Hypothalamus (tissue), 51 donors: ENCODE results near the gene DKC1.
A peak's percentile ranks its signal among the peaks of the same experiment; 100 is the strongest.

Experiments used
- DNase-seq, 51 donors: peaks; one replicate each; lab custom pipeline; 2025; lab: John Stamatoyannopoulos, UW

The DKC1 gene

DNA sequence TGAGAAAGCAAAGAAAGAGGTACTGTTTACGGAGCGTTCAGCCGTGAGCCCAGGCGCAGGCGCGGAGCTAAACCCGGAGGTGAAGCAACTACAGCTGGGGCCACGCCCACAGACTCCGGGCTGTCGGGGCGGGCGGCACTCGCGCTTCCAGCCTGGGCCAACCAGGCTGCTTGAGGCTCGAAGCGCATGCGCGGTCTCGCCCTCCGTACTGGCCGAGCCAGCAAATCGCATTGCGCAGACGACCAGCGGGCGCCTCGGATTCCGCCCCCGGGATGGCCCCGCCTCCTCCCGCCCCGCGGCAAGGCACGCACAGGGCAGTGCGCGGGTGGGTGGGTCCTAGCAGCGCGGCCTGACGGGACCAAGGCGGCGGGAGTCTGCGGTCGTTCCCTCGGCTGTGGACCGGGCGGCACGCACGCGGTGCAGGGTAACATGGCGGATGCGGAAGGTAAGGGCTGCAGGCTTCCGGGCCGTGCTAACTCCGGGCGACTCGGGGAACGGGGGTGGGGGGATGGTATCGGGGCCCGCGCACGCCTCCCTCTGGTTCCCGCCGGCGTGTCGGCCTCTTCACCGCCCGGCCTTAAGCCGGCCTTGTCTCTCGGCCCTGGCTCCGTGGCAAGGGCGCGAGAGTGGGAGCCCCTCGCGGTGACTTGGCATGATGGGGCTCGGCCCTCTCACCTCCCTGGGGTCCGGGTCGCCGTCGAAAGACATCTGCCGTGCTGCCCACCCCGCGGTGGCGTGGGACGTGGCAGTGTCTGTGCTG is at the start of gene DKC1:
TSS of gene DKC1 (plus strand) at position 328 of the 760 bp plus-strand sequence. CDS start at position 430, 102 bp downstream.
- peak; percentile 13 to 94 (median 88) for DNase-seq

DNA sequence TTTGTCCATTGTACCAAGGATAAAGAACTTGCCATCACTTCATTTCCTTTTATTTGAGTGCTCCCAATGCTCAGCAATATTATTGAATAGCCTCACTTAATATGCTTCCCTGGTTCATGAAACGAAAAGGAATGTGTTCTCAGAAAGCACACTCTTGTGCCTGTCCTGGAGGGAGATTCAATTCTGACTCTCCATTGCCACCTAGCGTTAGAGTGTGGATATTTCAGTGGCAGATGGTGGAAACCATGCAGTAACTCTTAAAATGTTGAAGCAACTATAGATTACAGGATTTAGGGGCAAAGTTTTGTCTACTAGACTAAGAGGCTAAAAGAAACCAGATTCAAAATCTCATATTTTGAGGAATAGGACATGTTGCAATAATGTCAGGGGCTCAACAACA is 47.7 kb upstream of the DKC1 start:
- peak in 15 of 51 donors; percentile 1 to 32 (median 17) for DNase-seq

DNA sequence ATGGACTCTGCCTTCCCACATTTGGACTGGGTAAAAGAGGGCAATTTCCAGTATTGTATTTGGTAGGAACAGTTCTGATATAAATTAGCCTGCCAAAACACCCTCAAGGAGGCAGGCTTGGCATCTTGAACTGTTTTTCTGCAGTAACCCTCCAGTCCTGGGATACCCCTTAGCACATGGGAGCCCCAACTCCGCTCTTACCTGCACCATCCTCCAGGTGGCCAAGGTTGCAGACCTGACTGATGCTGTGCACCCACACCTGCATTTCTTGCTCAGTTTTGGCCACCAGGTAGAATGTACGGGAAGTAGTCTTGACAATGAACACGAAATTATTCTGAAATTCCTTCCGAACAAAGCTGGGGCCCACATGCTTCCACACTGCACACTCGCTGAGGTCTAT is 46.8 kb upstream of the DKC1 start:
- DNase-seq: no peak

DNA sequence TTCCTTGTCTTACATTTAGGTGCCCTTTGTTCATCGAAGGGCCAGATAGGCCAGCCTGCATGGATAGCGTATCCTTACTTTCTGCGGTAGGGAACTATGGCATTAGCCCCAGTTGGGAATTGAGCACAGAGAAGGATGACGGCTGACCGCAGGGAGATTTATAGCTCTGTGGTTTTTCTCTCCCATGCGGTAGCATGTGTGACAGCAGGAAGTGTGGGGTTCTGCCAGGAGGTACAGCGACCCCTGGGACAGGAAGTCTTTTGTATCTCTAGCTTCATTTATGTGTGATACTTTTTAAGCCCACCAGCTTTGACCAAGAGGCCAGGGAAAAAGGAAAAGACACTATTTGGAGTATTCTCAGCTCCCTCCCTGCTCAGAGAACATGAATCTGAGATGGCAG is 44.8 kb upstream of the DKC1 start:
- no peak for DNase-seq

DNA sequence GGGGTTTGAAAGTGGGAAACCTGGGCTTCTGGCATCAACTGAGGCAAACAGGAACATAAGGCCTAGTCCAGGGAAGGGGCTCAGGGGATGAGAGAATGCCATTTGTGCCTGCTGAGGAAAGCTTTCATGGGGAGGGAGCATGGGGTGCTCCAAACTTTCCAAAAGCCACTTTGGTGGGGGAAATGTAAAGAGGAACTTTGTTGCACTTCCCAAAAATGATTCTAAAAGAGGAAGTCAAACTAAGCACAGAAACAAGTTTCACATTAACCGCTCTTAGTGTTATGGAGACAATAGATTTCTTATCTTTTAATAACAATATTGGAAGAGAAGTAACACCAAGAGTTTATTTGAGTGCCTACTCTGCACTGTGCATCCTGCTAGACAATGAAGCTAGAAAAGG is 44.0 kb upstream of the DKC1 start:
- DNase-seq: no peak

DNA sequence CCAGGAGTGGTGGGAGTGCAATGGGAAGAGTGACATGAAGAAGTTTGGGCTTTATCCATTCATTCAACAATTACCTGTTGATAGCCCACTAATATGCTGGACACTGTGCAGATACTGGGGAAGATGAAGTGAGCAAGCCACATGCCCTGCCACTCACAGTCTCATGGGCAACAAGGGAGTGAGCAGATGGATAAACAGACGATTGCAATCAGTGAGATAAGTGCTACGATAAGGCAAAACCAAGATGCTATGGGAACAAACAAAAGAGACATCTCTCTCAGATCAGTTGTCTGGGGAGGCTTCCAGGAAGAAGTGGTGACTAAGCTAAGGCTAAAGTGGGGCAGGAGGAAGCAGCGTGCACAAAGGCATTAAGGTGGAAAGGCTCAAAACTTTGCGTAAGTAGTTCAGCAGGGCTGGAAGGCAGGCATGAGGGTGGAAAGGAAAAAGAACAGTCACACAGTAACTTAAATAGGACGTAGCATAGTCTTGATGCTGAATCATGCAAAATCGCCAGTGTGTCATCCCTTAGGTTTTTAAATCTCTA is 43.5 kb upstream of the DKC1 start:
- DNase-seq: peak in 1 of 51 donors; percentile 2

DNA sequence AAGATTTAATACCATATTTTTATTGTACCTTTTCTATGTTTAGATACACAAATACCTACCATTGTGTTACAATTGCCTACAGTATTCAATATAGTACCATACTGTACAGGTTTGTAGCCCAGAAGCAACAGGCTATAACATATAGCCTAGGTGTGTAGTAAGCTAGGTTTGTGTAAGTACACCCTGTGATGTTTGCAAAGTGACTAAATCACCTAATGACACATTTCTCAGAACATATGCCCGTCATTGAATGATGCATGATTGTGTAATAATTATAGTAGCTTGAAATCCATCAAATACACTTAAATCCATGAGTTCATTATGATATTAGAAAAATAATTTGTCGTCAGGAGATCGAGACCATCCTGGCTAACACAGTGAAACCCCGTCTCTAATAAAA is 42.6 kb upstream of the DKC1 start:
- DNase-seq: no peak

DNA sequence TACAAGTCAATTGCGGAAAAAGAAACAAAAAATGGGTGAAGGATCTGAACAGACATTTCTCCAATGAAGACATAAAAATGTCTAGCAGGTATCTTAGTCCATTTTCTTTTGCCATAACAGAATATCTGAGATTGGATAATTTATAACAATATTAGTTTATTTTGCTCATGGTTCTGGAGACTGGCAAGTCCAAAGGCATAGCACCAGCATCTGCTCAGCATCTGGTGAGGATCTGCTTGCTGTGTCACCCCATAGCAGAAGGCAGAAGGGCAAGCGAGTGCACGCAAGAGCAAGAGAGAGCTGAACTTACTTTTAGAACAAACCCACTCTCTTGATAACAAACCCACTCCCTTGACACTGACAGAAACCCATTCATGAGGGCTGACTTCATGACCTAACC is 41.5 kb upstream of the DKC1 start:
- DNase-seq: no peak

DNA sequence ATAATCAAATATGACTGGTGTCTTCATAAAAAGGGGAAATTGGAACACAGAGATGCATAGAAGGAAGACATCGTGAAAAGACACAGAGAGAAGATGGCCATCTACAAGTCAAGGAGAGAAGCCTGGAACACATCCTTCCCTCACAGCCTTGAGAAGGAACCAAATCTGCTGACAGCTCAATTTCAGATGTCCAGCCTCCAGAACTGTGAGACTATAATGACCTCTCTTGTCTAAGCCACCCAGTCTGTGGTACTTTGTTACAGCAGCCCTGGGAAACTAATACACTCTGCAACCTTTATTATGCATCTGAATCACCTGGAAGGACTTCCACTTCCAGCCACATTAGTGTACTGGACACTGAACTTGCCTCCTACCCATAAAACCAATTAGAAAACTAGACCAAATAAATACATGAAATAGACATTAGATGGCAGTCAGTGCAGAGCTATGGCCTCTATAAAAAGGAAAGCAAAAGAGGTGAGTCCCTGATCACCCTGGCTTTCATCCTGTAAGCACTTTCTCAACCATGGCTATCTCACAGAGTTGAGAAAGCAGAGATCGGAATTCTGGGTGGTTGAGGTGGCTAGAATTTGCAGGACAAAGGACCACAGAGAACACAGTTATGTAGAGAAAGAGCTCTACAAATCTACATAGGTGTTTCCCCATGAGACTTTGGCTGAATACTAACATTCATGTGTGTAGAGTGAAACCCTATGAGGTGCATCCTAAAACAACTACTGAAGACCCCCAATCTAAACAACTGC is 37.5 kb upstream of the DKC1 start:
- DNase-seq: no peak

DNA sequence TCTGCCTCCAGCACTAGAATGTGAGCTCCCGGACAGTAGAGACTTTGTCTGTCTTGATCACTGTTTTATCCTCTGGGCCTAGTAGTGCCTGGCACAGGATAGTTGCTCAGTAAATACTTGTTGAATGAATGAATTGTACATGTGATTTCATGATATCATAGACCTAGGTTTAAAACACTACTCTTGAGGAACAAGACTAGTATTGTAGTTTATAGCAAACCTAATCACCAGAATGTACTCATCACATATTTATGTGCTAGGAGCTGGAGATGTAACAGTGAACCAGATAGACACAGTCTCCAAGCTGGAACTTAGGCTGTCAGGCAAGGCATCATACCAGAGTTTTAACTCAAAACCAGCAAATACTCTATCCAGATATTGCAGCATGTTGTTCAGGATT is 35.2 kb upstream of the DKC1 start:
- DNase-seq: no peak

DNA sequence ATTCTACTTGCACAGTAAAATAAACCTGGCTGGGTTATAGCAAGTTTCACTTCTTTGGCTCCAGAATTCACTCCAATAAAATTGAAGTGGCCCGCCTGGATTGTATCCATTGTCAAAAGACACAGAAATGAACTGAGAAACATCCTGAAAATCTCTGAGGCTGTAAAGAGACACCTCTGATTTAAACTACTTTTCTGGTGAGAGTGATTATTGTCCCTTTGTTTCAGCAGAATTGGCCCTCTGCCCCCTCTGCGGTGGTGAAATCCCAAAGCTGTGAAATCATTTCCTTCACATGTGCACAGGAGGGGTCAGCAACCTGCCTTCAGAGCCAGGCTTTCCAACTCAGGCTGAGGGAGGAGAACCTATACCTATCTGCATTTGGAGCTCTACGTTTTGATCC is 34.8 kb upstream of the DKC1 start:
- DNase-seq: no peak

DNA sequence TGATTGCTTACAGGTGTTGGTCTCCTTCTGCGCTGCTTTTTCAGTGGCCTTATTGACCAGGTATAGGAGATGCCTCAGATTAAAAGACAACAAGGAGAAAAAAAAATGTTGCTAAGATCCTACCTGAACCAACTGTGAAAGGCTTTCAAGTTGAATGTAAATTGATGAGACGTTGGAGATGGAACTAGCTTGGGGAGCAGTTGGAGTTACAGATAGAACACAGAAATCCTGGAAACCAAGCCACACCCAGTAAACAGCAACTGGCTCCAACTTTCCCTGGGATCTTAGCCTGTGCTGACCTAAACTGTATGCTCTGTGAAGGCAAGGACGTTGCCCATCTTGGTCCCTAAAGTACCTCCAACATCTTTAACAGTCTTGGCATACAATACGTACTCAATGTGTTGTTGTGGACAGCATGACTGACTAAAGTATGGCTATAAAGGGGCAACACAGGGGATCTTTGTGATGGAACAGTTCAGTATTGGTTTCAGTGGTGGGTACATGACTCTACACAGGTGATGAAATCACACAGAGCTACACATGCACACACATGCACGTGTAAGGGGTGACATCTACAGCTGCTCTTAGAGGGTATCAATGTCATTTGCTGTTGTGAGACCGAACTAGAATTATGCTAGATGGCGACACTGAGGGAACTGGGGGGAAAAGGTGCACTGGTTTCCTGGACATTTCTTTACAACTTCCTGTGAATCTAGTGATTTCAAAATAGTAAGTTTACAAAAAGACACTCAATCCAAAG is 34.1 kb upstream of the DKC1 start:
- DNase-seq: no peak

DNA sequence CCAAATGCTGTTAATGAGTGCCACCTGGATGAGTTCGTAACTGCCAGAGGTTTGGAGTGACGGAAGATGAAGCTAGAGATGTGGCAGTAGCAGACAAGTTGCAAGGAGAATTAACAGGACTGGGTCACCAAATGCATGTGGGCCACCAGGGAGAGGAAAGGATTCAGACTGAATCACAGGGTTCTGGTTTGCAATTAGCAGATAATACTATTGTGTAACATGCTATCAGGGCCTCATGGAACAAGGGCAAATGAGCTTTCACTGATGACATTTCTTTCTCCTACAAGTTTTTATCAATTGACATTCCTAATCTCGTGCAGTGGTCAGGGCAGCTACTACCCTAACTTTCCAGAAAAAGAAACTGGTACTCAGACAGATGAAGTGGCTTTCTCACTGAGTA is 33.2 kb upstream of the DKC1 start:
- DNase-seq: no peak

DNA sequence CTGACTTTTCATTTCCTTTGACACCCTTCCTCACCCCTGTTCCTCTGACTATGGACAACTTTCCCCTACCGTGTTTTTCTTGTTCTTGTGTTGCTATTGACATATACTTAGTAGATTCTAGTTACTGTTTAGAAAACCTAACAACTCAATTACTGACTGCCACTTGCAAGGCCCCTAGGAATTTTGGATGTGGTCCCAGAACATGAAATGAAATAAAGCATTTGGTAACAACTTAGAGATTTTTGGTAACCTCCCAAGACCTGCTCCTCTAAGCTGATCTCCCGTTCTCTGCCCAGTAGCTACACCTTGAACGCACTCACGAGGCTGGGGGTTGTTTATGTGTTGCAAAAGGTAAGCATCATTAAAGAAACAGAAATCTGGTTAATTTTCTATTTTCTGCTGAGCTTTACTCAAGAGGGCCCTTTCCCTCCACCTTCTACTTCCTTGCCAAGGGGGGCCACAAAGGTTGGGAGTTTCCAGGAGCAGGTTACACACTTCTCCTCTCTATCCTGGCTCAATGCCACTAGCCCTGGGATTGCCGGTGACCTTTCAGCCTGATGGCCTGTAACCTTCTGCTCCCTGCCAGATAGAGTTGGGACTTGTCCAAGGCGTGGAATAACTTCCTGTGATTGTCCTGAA is 32.3 kb upstream of the DKC1 start:
- no peak for DNase-seq

DNA sequence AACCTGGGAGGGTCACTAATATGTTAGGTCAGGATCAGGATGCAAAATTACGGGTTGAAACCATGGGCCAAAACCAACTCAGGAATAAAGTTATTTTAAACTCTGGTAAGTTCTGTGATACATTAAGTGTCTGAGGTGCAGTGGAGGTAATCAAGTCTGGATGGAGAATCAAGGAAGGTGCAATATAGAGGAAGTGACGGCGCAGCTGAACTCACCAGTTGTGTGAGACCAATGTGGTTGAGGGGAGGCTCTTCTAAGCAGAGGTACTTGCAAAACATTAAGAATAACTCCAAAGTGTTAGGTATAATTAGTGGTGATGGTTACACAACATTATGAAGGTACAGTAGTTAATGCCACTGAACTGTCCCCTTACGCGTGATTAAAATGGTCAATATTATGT is 31.5 kb upstream of the DKC1 start:
- DNase-seq: no peak

DNA sequence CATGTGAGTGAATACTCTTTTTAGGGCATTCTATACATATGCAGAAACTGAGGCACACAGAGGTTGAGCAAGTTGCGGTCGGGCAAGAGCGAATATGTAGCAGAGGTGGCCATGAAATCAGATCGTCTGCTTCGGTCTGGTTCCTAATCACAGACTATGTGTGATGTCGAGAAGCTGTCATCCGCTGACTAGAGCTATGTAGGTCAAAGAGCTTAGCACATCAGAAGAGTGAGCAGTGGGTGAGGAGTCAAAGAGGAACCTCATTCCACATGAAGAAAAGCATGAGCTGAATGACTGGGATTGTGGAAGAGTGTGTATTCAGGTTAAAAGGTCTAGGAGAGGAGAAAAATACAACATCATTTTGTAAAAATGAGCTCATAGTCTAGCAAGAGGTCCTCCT is 30.8 kb upstream of the DKC1 start:
- DNase-seq: peak in 1 of 51 donors; percentile 3

DNA sequence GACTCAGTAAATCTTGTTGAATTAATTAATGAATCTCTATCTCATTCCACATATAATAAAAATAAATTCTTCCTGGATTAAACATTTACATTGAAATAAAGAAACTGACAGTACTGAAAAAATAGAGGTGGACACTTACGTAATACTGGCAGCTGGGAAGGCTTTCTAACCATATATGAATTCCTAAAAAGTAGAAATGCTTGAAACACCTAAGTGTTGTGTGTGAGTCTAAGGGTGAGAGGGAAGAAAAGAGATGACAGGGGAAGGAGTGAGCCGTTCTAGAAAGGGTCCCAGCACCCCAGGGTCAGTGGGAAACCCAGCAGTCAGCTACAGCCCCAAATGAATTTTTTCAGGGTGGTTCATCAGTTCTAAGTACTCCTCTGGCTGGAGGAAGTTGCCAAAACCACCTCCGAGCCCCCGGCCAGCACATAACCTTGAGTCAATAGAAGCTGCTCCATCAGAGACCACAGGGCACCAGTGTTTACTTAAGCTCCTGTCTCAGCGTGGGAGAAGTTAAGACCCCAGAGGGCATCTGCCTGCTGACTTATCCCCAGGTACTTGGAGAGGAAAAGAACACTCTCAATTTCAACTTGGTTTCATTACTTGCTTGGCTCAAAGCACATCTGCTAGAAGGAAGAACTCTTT is 30.1 kb upstream of the DKC1 start:
- no peak for DNase-seq

DNA sequence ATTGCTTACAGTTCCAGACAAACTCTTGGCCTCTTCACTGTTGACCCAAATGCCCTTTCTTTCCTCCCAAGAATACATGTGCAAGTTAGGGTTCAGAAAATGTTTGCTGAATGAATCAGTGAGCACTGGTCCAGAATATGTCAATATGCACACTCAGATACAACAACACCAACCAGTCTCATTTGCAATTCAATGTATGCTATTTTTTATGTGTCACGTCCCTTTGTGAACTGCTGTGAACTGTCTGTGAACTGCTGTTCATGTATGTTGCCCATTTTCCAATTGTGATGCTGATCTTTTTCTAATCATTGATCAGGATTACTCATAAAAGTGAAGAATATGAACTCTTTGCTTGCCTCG is 29.6 kb upstream of the DKC1 start:
- DNase-seq: no peak

DNA sequence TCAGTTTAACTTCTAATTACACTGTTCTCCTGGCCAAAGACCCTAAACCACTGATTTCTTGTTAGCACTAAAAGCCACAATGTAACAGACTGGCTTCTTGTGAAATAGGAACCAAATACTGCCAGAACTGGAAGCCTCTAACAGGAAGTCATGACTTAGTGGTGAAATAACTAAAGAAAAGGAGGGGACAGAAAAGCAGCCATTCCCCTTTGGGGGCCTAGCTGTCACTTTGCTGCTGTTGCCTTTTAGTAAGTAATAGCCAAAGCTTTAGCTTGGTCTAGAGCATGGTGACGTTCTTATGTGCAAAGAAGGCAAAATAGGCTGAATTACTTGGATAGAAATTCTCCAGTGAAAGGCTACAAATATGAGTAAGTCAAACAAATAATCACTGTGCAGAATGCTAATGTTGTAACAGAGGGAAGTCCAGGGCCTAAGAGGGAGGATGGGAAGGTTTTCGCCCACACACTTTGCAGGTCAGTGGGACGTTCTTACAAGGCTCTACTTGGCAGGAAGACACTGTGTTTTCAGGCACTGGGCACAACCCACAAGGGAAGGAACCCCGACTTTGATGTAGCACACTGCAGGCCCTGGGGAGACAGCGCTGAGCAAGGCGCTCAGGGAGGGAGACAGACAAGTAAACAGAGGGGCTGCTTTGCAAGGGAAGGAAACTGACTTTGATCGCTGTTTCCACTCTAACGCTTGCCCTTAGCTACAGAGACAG is 28.4 kb upstream of the DKC1 start:
- peak in 26 of 51 donors; percentile 0 to 58 (median 24) for DNase-seq
